ENCODE measurements around the gene TMEM175.
"Not testable (repeated sequence)": the region's sequence is repeated elsewhere in the genome, so short reads cannot be mapped to it uniquely, and the experiment has no call there.

The TMEM175 gene

DNA sequence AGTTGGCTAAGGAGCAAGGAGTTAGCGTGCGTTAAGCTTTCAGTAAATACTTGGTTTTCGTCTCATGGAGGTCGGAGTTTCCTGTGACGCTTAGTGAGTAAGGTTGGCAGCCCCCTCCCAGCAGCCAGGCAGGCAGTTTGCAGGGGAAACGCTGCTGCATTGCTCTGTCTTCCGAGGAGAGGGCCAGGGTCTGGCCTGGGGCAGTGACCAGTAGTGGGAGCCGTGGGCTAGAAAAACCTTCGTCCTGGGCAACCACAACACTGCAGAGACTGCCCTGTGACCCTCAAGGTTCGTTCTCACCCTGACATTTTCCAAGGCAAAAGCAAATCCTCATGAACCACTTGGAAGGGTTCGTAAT is 432 bp downstream of the TMEM175 start:
- peak; percentile 0 for ATAC-seq
- Mint-ChIP-seq H3K9me3 (no peaks in the 10 kb centered on the region), H3K4me1 (peaks cover 61% of the 10 kb centered on the region), H3K27me3 (no peaks in the 10 kb centered on the region), H3K4me3 (peak overlapping the region; percentile 95), H3K27ac (peak overlapping the region; percentile 95), H3K36me3 (ENCODE audit: low read depth) (no peaks in the 10 kb centered on the region)
- DNase-seq = no peak

GRCh38 chr4:939508-939907 is 7.2 kb downstream of the TMEM175 start:
- H3K4me3 Mint-ChIP-seq; H3K27me3 Mint-ChIP-seq; H3K4me1 Mint-ChIP-seq; ATAC-seq; H3K9me3 Mint-ChIP-seq; H3K27ac Mint-ChIP-seq; H3K36me3 Mint-ChIP-seq (ENCODE audit: low read depth); DNase-seq: not testable (repeated sequence)

DNA sequence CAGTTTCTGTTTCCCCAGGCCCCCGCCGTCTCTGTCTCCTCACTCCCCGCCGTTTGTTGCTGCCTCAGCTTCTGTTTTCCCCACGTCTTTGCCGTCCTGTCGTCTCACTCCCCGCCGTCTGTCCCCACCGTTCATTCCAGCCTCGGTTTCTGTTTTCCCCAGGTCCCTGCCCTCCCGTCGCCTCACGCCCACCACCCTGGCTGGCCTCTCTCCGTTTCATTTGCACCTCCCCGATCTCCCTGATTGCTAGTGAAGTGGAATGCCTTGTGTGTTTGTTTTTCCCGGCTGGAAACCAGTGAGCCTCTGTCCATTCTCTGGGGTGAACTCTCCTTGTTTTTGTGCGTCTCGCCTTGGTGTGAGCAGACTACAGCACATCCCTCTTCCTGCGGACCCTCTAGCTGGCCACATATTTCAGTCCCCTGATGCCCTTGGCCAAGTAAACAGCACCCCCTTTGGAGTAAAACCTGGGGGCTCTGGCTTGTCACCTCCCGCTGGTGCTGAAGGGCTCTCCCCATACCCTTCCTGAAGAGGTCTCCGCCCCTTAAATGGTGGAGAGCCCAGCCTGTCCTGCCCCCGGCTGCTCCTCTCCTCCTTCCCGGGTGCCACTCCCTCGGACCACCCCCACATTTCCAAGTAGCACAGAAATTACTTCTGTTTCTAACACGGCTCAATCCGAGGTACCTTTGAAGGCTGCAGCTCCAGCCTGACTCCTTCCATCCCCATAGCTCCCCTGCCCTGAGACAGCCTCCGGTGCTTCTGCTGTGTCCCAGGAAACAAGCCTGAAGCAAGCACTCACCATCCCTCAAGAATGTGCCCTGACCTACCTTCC is 13.2 kb downstream of the TMEM175 start:
- H3K27me3 Mint-ChIP-seq = no peaks in the 10 kb centered on the region
- no peaks in the 10 kb centered on the region for H3K4me1 Mint-ChIP-seq
- no peaks in the 10 kb centered on the region for H3K9me3 Mint-ChIP-seq
- no peak overlapping the region for H3K27ac Mint-ChIP-seq
- no peaks in the 10 kb centered on the region for H3K36me3 Mint-ChIP-seq (ENCODE audit: low read depth)
- no peak for DNase-seq
- no peak overlapping the region for H3K4me3 Mint-ChIP-seq
- no peak for ATAC-seq

GRCh38 chr4:946103-946450 is 13.8 kb downstream of the TMEM175 start:
- no peaks in the 10 kb centered on the region for H3K4me1 Mint-ChIP-seq
- no peak overlapping the region for H3K27ac Mint-ChIP-seq
- H3K4me3 Mint-ChIP-seq = no peak overlapping the region
- H3K27me3 Mint-ChIP-seq = no peaks in the 10 kb centered on the region
- ATAC-seq = no peak
- H3K36me3 Mint-ChIP-seq (ENCODE audit: low read depth) = no peaks in the 10 kb centered on the region
- DNase-seq = no peak
- no peaks in the 10 kb centered on the region for H3K9me3 Mint-ChIP-seq

DNA sequence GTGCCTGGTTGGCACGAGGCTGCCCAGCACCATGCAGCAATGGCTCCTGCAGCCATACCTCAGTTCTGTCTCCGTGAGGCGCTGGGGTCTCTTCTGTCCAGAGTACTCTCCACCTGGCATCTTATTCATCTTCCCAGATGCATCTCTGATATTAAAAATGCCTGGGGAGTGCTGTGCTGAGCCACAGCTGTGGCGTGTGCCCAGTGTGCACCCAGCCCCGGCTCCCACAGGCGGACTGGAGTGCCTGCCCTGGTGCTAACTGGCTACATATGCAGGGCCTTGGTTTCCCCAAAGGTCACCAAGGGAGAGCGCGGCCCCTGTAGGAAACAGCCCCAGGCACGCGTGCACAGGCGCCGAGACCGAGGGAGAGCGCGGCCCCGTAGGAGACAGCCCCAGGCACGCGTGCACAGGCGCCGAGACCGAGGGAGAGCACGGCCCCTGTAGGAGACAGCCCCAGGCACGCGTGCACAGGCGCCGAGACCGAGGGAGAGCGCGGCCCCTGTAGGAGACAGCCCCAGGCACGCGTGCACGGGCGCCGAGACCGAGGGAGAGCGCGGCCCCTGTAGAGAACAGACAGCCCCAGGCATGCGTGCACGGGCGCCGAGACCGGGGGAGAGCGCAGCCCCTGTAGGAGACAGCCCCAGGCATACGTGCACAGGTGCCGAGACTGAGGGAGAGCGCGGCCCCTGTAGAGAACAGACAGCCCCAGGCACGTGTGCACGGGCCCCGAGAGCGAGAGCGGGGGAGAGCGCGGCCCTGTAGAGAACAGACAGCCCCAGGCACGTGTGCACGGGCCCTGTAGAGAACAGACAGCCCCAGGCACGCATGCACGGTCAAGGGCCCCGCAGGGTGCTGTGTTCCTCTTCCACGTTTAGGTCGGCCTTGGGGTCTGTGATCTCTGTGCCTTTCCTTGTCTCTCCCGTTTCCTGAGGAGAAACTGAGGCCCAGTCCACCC is 14.5 kb downstream of the TMEM175 start:
- Mint-ChIP-seq H3K4me3 (no peak overlapping the region), H3K27ac (no peak overlapping the region)

GRCh38 chr4:947491-947971 is 15.3 kb downstream of the TMEM175 start:
- no peaks in the 10 kb centered on the region for H3K9me3 Mint-ChIP-seq
- H3K4me3 Mint-ChIP-seq = no peak overlapping the region
- H3K27me3 Mint-ChIP-seq = no peaks in the 10 kb centered on the region

More for the DNA sequence above, 14.5 kb downstream of the TMEM175 start:
- H3K27me3 Mint-ChIP-seq = no peaks in the 10 kb centered on the region
- ATAC-seq = no peak
- no peaks in the 10 kb centered on the region for H3K4me1 Mint-ChIP-seq
- no peaks in the 10 kb centered on the region for H3K9me3 Mint-ChIP-seq
- H3K36me3 Mint-ChIP-seq (ENCODE audit: low read depth) = no peaks in the 10 kb centered on the region
- DNase-seq = no peak

DNA sequence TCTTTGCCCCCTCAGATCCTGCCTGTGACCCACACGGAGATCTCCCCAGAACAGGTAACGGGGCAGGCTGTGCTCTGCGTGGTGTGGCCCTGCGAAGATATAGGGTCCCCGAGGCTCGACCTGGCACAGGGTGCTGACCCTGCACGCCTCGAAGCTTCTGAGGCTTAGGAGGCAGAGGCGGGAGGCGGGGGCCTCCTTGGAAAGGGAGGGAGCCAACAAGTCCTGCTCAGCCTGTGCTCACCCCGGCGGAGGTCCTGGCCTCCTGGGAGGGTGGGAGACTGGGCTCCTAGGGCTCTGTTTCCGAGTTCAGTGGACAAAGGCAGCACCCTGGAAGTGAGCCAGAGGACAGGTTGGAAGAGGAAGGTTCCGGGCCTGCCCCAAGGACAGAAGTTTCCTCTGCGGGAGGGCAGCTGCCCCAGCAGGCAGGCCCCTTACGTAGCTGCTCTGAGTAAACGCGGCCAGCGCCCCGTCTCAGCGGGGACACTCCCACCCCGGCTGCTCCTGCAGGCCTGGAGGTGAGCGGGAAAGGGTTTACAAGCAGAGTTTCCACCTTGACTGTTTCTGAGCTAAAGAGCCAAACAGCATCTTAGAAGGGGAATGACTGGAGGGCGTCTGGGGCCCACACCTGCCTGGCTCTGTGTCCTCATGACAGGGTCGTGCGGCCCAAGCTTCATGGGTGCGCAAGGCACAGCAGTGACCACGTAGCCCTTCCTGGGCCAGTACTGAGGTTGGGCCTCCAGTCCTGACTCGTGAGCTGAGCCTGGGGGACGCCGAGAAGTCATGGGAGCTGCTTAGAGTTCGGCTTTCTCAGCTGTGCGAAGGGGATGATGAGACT is 16.1 kb downstream of the TMEM175 start:
- Mint-ChIP-seq H3K9me3 (no peaks in the 10 kb centered on the region), H3K36me3 (ENCODE audit: low read depth) (no peaks in the 10 kb centered on the region), H3K27me3 (no peaks in the 10 kb centered on the region), H3K27ac (no peak overlapping the region), H3K4me3 (no peak overlapping the region), H3K4me1 (no peaks in the 10 kb centered on the region)
- no peak for DNase-seq
- no peak for ATAC-seq

More at GRCh38 chr4:947491-947971, 15.3 kb downstream of the TMEM175 start:
- DNase-seq (no peak), ATAC-seq (no peak)
- H3K27ac Mint-ChIP-seq = no peak overlapping the region
- no peaks in the 10 kb centered on the region for H3K4me1 Mint-ChIP-seq
- no peaks in the 10 kb centered on the region for H3K36me3 Mint-ChIP-seq (ENCODE audit: low read depth)

- ATAC-seq (no peak), DNase-seq (no peak)
- Mint-ChIP-seq H3K27me3 (no peaks in the 10 kb centered on the region), H3K27ac (no peak overlapping the region), H3K36me3 (ENCODE audit: low read depth) (no peaks in the 10 kb centered on the region), H3K9me3 (no peaks in the 10 kb centered on the region), H3K4me1 (no peaks in the 10 kb centered on the region), H3K4me3 (no peak overlapping the region)
Measured at GRCh38 chr4:948936-949300, 16.7 kb downstream of the TMEM175 start.

DNA sequence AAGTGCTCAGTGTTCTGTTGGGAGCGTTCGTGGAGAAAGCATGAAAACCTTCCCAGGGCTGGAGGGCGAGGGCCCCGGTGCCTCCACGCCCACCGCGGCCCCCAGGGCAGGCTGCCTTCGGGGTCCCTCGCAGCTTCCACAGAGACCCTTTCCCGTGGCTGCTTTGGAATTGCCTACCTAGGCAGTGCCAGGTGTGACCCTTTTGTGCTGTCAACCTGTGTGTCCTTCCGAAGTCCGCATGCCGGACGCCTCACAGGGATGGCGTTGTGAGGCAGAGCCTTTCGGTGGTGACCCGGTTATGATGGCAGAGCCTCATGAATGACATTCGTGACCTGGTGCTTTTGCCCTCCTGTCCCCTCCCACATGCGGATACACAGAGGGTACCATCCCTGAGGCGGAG is 17.4 kb downstream of the TMEM175 start:
- no peak for DNase-seq
- no peak overlapping the region for H3K27ac Mint-ChIP-seq
- H3K4me1 Mint-ChIP-seq = no peaks in the 10 kb centered on the region
- H3K4me3 Mint-ChIP-seq = no peak overlapping the region
- peaks cover 3% of the 10 kb centered on the region for H3K36me3 Mint-ChIP-seq (ENCODE audit: low read depth)
- H3K9me3 Mint-ChIP-seq = no peaks in the 10 kb centered on the region
- no peak for ATAC-seq
- no peaks in the 10 kb centered on the region for H3K27me3 Mint-ChIP-seq

DNA sequence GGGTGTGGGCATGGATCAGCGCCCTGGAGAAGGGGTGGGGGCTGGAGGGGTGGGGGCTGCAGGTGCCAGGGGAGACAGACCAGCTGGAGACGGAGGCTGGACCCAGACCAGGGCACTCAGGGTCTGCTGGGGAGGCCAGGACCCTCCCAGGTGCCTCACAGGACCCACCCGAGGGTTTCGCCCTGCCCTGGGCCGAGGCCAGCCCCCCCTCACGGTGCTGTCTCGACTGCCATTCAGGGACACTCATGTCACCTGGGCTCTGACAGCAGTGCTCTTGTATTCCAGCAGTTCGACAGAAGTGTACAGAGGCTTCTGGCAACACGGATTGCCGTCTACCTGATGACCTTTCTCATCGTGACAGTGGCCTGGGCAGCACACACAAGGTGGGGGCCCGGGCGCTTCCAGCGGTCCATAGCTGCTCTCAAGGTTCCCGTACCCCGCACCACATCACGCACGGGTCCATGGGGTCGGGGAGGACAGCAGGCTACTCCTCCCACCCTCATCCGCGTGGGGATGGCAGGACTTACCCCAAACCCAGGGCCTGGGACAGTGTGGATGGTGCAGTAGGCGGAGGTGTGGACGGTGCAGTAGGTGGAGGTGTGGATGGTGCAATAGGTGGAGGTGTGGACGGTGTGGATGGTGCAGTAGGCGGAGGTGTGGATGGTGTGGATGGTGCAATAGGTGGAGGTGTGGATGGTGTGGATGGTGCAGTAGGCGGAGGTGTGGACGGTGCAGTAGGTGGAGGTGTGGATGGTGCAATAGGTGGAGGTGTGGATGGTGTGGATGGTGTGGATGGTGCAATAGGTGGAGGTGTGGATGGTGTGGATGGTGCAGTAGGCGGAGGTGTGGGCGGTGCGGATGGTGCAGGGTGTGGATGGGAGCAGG is 18.1 kb downstream of the TMEM175 start:
- Mint-ChIP-seq H3K9me3 (no peaks in the 10 kb centered on the region), H3K4me1 (no peaks in the 10 kb centered on the region), H3K36me3 (ENCODE audit: low read depth) (peaks cover 3% of the 10 kb centered on the region), H3K27me3 (no peaks in the 10 kb centered on the region), H3K4me3 (no peak overlapping the region), H3K27ac (no peak overlapping the region)
- ATAC-seq (no peak), DNase-seq (no peak)

DNA sequence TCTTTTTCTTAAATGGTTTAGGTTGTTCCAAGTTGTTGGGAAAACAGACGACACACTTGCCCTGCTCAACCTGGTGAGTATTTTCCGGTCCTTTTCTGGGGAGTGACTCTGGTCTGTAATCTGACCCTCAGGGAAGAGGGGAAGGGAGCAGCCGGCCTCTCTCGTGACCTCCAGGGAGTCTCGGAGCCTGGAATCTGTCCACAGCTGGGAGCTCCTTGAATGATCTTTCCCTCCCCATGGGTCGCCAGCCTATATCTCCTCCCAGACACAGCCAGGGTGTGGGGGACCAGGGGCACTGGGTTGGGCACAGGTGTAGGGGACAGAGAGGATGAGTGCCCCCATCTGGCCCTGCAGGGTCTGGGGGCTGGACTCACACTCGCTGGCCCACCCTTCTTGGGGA is 18.9 kb downstream of the TMEM175 start:
- H3K36me3 Mint-ChIP-seq (ENCODE audit: low read depth) = peaks cover 3% of the 10 kb centered on the region
- H3K4me1 Mint-ChIP-seq = no peaks in the 10 kb centered on the region
- no peak for DNase-seq
- no peak for ATAC-seq
- no peaks in the 10 kb centered on the region for H3K27me3 Mint-ChIP-seq
- no peak overlapping the region for H3K4me3 Mint-ChIP-seq
- H3K9me3 Mint-ChIP-seq = no peaks in the 10 kb centered on the region
- H3K27ac Mint-ChIP-seq = no peak overlapping the region

DNA sequence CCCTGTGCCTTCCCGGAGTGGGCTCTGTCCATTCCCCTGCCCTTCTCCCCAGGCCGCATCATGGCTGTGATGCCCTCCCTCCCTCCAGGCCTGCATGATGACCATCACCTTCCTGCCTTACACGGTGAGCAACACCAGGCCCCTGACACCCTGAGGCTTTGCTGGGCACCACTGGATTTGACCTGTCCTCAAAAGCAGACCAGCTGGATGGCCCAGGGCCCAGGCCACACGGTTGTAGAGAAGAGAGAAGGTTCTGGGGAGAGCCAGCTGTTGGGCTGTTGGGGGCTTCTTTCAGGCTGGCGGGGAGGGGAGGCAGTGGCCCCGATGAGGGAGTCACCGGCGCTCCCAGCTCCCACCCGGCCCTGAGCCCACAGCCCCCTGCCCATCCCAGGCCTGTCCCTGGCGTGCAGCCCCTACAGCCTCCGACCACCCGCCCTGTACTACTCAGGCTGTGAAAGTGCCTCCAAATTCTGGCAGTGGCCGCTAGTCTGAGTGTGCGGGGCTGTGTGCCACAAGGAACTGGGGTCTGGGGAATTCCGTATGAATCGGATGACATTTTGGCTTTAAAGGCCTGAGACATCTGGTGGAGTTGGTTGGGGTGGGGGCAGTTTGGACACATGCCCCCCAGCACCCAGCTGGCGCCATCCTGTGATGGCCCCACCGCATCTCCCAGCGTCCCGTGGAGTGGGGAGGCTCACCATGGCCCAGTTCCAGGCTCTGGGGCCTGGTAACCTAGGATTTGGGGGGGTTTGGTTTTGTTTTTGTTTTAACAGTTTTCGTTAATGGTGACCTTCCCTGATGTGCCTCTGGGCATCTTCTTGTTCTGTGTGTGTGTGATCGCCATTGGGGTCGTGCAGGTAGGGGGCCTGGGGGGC is 19.6 kb downstream of the TMEM175 start:
- peaks cover 4% of the 10 kb centered on the region for H3K36me3 Mint-ChIP-seq (ENCODE audit: low read depth)
- H3K27ac Mint-ChIP-seq = no peak overlapping the region
- H3K4me3 Mint-ChIP-seq = no peak overlapping the region
- ATAC-seq (no peak), DNase-seq (no peak)
- H3K27me3 Mint-ChIP-seq = no peaks in the 10 kb centered on the region
- H3K4me1 Mint-ChIP-seq = no peaks in the 10 kb centered on the region
- no peaks in the 10 kb centered on the region for H3K9me3 Mint-ChIP-seq
